ENCODE results near the gene CD3G.
"Not testable (repeated sequence)": the region's sequence is repeated elsewhere in the genome, so short reads cannot be mapped to it uniquely, and the experiment has no call there.

Gene CD3G
- total RNA-seq, result 59.7 to 144 reads per million in 2 experiments

GRCh38 chr11:118343981-118344515 lies at the start of gene CD3G:
Gene CD3G (plus strand): TSS chr11:118344344. CDS start chr11:118344424, 80 bp downstream.
- peak; percentile 62 for DNase-seq (ENCODE audit: low read depth)

- DNase-seq (ENCODE audit: low read depth), result no peak
Measured at GRCh38 chr11:118295199-118295598, 48.9 kb upstream of the CD3G start.

- DNase-seq (ENCODE audit: low read depth), result no peak
Measured at GRCh38 chr11:118295815-118296454, 48.2 kb upstream of the CD3G start.

- DNase-seq (ENCODE audit: low read depth), result no peak
Measured at GRCh38 chr11:118301600-118302195, 42.4 kb upstream of the CD3G start.

DNA sequence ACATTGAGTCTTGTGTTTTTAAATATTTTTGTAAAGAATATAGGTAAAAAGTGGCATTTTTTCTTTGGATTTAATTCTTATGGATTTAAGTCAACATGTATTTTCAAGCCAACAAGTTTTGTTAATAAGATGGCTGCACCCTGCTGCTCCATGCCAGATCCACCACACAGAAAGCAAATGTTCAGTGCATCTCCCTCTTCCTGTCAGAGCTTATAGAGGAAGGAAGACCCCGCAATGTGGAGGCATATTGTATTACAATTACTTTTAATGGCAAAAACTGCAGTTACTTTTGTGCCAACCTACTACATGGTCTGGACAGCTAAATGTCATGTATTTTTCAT lies 39.9 kb upstream of the CD3G start:
- no peak for DNase-seq (ENCODE audit: low read depth)

- DNase-seq (ENCODE audit: low read depth), result peak; percentile 46
Measured at GRCh38 chr11:118304568-118305248, 39.4 kb upstream of the CD3G start, which contains the start of gene CD3E. Gene CD3E (plus strand): TSS chr11:118304730. CDS start chr11:118304953, 223 bp downstream.

DNA sequence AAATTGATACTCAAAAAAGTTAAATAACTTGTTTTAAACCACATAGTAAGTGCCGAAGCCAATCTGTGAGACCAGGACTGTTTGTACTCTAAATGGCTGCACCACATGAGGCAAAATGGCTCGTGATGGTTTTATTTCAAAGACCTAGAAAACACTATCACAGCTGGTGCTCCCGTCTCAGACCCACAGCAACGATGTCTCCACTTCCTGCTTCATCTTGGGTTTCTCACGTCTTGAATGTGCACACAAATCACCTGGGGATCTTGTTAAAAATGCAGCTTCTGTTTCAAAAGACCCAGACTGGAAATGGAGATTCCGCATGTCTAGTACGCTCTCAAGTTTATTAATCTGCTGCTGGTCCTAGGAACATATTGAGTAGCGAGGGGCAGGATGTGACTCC lies 38.4 kb upstream of the CD3G start:
- DNase-seq (ENCODE audit: low read depth), result peak; percentile 33

DNA sequence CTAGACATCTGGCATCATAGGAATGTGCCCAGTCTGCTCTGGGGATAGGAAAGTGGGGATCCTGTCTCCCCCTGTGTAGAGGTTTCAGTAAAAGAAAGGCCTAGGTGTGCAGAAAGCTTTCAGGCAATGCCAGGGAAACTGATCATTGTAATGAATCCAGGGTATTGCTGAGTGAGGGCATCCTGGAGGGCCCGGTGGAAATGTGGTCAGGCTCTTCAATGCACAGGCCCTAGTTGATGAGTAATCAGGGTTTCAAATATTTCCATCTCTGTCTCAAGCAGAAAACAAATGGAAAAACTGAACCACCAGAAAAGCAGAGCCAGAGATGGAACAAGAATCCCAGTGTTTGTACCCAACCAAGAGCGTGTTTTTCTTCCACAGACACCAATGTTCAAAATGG lies 37.6 kb upstream of the CD3G start:
- no peak for DNase-seq (ENCODE audit: low read depth)

DNA sequence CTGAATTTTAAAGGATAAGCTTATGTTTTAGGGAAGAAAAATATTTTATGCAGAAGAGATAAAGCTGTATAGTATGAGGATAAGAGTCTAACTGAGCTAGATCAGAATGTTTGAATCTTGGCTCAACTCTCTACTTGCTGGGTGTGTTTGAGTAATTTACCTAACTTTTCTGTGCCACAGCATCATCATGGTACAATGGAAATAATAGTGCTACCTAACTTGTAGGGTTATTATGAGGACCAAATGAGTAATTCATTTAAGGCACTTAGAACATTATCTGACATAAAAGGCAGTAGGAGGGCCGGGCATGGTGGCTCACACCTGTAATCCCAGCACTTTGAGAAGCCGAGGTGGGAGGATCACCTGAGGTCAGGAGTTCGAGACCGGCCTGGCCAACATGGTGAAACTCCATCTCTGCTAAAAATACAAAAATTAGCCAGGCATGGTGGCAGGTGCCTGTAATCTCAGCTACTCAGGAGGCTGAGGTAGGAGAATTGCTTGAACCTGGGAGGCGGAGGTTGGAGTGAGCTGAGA lies 35.1 kb upstream of the CD3G start:
- not testable (repeated sequence) for DNase-seq (ENCODE audit: low read depth)

GRCh38 chr11:118310271-118310670 lies 33.9 kb upstream of the CD3G start:
- no peak for DNase-seq (ENCODE audit: low read depth)

GRCh38 chr11:118310781-118311485 lies 33.2 kb upstream of the CD3G start:
- no peak for DNase-seq (ENCODE audit: low read depth)

DNA sequence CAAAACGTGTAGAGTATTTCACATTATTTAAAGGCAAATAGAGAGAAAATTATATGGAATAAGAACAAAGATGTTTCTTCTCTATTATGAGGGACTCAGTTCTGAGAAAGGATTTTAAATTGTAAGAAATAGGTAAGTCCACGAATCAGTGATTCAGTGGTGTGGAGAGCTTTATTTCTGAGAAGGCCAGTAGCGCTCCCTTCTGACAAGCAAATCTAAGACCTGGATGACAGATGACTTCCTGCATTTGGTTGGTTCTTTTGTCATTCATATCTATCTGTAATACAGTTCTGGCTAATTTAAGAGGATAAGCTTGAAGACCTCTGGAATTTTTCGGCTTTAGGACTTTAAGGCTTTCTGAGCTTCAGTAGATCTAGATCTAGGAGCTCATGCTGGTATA lies 32.6 kb upstream of the CD3G start:
- DNase-seq (ENCODE audit: low read depth), result no peak

DNA sequence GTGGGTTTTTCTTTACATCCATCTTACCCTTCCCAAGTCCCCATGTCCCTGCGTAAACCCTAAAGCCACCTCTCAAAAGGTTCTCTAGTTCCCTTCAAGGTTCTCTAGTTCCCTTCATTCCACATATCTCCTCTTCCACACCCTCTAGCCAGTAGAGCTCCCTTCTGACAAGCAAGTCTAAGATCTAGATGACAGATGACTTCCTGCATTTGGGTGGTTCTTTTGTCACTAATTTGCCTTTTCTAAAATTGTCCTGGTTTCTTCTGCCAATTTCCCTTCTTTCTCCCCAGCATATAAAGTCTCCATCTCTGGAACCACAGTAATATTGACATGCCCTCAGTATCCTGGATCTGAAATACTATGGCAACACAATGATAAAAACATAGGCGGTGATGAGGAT lies 31.8 kb upstream of the CD3G start:
- no peak for DNase-seq (ENCODE audit: low read depth)

DNA sequence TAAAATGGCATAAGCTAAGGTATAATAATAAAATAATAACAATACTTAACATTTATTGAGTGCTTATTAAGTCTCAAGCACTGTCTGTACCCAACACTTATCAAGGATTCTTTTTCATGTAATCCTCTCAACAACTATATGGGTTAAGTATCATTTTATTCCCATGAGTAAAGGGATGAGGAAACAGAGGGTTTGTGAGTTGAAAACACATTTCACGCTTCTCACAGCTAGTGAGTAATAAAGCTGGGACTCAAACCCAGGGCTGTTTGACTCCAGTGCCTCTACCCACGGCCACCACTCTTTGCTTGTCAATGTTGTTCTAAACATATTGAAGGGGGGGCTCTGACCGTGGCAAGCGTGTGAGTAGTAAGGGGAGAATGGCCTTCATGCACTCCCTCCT lies 30.9 kb upstream of the CD3G start:
- no peak for DNase-seq (ENCODE audit: low read depth)

GRCh38 chr11:118314988-118315411 lies 29.1 kb upstream of the CD3G start:
- no peak for DNase-seq (ENCODE audit: low read depth)

GRCh38 chr11:118318124-118318523 lies 26.0 kb upstream of the CD3G start:
- no peak for DNase-seq (ENCODE audit: low read depth)

GRCh38 chr11:118318581-118319336 lies 25.4 kb upstream of the CD3G start:
- no peak for DNase-seq (ENCODE audit: low read depth)

DNA sequence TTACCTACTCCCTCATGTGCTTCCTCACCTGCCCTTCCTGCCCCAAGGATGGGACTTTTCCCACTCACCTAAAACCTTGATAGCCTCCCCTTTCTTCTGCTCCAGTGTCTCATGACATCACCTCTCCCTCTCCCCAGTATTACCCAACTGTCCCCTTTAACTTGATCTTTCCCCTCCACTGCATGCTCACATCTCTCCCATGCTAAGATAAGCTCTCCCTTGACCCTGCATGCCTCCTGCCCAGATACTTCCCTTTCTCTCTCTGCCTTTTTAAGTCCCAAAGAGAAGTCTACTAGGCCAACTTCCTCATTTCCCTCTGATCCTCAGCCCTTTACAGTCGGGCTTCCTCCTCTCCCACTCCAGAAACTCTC lies 24.8 kb upstream of the CD3G start:
- DNase-seq (ENCODE audit: low read depth), result no peak

- no peak for DNase-seq (ENCODE audit: low read depth)
Measured at GRCh38 chr11:118320515-118320914, 23.6 kb upstream of the CD3G start.

GRCh38 chr11:118321386-118322082 lies 22.6 kb upstream of the CD3G start:
- DNase-seq (ENCODE audit: low read depth), result no peak

GRCh38 chr11:118322721-118323120 lies 21.4 kb upstream of the CD3G start:
- no peak for DNase-seq (ENCODE audit: low read depth)

Measured in T follicular helper cell (primary cell).